ENCODE measurements around the gene TSPAN5.

The TSPAN5 gene

DNA sequence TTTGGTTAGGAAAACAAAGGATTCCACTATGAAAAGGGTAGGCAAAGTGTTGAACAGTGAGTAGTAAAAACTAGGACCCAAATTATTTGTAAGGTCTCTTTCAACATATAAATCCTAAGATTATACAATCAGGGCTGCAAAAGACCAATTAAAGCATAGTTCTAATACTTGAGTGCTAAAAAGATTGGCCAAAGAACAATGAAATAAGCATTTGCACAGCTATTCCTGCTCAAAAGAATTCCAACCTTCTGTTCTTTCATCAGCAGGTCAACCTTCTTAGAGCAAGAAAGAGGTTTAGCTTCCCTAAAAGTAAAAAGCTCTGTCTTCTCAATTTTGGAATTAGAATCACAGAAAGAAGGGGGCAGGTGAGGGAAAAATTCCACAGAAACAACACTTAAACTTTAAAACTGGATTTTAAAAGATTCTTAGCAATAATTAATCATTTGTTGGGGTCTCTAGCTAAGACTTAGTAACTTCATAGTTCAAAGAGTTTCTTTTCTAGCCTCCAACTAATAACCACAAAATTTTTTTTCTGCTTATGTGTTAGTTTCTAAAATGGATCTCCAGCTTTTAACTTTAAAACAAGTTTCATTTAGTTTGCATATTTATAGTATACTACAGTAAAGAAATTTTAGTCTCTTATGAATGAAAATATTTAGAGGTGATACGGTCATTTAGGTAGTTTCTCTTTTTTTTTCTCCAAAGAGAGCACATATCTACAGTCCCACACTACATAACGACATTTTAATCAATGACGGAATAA, 16.3 kb downstream of the TSPAN5 start:
- FAIRE-seq, result no peak

DNA sequence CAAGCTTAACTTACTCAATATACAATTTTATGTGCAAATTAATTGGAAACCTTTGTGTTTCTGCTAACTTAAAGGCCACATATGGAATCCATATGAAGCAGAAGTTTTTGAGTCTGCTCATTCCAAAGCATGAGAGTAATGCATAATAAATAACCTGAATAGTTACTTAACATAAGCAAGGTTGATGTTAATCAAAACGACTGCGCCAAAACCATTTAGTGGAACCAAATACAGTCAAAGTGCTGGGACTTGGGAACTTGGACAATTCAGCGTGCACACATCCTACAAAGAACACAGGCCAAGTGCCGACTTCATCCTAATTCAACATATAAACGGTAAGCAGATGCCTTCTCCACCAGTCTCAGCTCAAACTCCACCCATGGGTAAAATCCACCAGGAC, 17.0 kb downstream of the TSPAN5 start:
- FAIRE-seq, result no peak

- no peak for FAIRE-seq
Observed at GRCh38 chr4:98639523-98639922, 18.9 kb downstream of the TSPAN5 start.

- FAIRE-seq, result no peak
Observed at GRCh38 chr4:98639108-98639507, 19.3 kb downstream of the TSPAN5 start.

DNA sequence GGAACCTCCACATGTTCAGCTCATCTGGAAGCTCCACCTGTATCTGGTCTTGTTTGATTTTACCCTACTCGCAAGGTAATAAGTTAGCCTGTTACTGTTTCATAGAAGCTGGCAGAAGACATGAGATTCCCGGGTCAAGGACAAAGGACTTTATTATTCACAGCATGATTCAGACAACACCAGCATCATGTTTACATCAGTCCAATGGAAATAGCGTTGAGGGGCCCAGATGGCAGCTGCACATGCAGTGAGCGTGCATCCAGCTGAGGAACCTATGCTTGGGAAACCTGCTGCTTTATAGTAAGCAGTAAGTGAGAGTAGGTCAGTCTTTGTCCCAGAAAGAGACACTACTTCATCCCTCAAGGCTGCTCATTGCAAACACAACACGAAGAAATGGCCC, 19.8 kb downstream of the TSPAN5 start:
- no peak for FAIRE-seq

- FAIRE-seq, result no peak
Observed at GRCh38 chr4:98634061-98634460, 24.4 kb downstream of the TSPAN5 start.

GRCh38 chr4:98633159-98633558, 25.3 kb downstream of the TSPAN5 start:
- FAIRE-seq, result no peak

GRCh38 chr4:98632258-98632657, 26.2 kb downstream of the TSPAN5 start:
- FAIRE-seq, result no peak

DNA sequence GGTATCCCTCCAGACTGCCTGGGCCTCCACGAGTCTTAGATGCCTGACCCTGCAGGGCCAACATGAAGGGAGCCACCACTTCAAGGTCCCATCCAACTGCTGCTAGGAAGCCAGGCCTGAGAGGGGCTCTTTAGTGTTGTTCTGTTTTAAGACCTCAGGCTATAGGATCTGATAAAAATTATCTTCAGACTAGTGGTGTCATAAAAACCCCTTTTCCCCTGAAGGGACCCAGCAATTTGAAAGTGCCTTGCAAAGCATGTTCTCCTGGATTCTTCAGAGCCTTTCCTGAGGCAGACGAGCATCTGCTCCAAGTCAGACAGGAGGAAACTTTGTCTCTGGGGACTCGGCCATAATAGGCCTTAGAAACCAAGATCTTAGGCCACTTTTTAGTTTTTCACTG, 26.9 kb downstream of the TSPAN5 start:
- FAIRE-seq, result no peak

GRCh38 chr4:98630737-98631454, 27.5 kb downstream of the TSPAN5 start:
- no peak for FAIRE-seq

DNA sequence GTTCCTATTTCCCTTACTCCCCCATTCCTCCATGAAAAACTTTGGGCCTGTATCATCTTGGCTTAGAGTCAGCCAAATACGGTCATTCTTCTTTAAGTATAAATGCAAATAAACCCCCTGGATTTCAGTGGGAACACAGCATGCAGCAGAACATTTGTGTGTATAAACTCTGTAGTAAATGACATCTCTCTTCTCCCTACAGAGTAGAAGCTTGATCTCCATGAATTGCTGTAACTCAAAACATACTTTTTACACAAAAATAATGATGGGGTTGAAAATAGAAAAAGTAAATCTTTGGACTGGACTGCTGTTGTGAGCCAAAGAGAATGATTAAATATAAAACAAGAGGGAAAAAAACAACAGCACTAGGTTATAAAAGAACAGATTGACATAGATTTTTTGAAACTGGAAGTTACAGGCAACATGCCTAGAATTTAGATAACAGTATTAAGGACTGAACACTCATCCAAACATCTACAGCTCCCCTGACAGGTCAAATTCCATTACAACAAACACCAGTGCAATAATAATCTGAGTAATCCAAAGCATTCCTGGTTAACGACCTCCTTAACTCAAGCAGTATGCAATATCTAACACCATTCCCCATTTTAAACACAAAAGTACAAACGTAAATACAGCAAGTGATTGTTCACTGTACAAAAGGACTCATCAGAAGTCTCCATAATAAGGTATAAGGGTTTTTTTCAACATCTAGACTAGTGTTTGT, 30.7 kb downstream of the TSPAN5 start:
- peak; percentile 99 for FAIRE-seq

- FAIRE-seq, result no peak
Observed at GRCh38 chr4:98626350-98626749, 32.1 kb downstream of the TSPAN5 start.

DNA sequence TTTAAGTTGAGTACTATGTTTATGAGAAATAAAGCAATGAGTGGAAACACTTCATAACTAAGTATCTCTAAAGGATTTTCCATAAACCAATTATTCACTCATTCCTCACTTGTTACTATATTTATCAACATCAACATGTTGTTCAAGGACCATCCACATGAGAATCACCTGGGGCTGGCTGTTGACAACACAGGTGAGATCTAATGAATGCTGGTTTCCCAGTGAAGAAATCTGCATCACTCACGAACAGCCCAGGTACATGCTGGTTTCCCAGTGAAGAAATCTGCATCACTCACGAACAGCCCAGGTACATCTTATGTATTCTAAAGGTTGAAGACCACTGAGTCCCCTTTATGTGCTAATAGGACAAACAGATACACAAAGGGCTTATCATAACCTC, 32.5 kb downstream of the TSPAN5 start:
- FAIRE-seq, result no peak

- no peak for FAIRE-seq
Observed at GRCh38 chr4:98625399-98625798, 33.0 kb downstream of the TSPAN5 start.

DNA sequence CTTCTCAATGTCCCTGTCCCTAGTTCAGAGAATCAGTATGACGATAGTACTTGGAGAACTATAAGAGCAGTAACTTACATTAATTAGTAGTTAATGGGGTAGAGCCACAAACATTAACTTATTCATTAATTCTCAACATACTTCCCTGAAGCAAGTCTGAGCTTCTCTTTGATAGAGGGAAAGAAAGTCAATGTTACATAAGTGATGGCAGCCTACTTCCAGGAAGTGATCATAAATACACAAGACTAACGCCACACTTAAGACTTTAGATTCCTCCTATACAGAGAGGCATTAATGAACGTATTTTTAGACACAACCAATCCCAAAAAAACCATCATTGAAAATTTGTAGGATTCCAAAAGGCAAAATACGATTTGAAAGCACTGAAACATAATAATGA, 33.8 kb downstream of the TSPAN5 start:
- no peak for FAIRE-seq

- no peak for FAIRE-seq
Observed at GRCh38 chr4:98624144-98624543, 34.3 kb downstream of the TSPAN5 start.

- peak; percentile 55 for FAIRE-seq
Observed at GRCh38 chr4:98623126-98623802, 35.1 kb downstream of the TSPAN5 start.

GRCh38 chr4:98620087-98620784, 38.2 kb downstream of the TSPAN5 start:
- FAIRE-seq, result no peak

- FAIRE-seq, result no peak
Observed at GRCh38 chr4:98619180-98619579, 39.2 kb downstream of the TSPAN5 start.

GRCh38 chr4:98618680-98619079, 39.7 kb downstream of the TSPAN5 start:
- FAIRE-seq, result no peak

DNA sequence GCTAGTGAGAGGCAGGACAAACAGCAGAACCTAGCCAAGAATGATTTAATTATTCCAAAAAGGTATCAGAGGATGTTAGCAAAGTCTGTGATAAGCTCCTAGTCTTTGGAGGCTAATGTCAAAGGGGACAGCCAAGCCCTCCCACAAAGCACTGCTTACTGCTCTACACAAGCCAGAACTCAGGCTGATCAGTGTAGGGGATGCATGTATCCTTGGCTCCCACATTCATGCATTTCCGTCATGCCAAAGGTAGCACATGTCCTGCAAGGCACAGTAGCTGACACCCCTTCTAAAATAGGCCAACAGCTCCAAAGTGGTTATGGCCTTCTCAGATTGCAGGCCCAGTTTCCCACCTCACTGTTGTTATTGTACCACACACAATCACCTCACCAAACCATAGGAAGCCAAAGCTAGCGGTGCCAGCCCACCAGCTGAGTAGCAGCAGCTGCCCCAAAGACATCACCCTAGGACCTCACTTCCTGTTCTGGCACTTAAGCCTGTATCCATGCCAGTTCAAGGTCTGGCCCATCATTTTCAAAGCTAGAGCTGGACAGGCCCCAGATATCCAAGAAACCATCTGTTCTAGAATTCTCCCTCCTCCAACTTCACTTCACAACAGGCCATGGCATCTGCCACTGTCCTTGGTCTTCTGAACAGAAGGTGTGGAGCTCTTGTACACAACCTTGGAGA, 40.9 kb downstream of the TSPAN5 start:
- FAIRE-seq, result no peak

- FAIRE-seq, result no peak
Observed at GRCh38 chr4:98615991-98616390, 42.4 kb downstream of the TSPAN5 start.
